ENCODE data around the gene RANBP17. TPM values are rescaled to one million over a fixed set of nuclear protein-coding genes. Genes with fewer than 3 reads are reported as not detected.

The RANBP17 gene
- total and polyA plus RNA-seq, 2 of the 4 experiments (the other 2 are of a cell fraction): 8.2 to 29.0 TPM

DNA sequence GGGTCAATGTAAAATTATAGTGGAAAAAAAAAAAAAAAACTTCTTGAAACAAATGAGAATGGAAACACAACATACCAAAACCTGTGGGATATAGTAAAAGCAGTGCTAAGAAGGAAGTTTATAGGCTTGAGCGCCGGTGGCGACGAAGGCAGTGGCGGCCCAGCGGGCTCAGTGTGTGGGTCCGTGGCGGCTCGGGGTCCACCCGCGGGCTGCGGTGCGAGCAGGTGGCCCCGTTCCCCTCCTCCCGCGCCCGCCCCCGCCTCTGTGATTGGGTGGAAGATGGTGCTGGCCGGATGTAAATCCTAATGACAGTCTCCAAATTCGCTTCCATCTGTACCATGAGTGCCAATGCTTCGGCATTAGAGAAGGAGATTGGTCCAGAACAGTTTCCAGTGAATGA lies 389.7 kb downstream of the RANBP17 start:
- no TSS peak for BruUV-seq (replicated peaks)
- no peak overlapping the region for H2AK9ac ChIP-seq (replicated peaks; ENCODE audit: low read depth, low read length, poor library complexity)
- no peaks in the 10 kb centered on the region for H3K79me1 ChIP-seq (ENCODE audit: low read depth in 1 of 2, low read length in 2 of 2)
- no peak overlapping the region for H3K4me3 ChIP-seq (ENCODE audit: insufficient read depth, low read depth, low read length)
- no peak overlapping the region for H2AK5ac ChIP-seq (ENCODE audit: low read depth, low read length)
- dilution Hi-C loops (cut with HindIII; ENCODE audit: low sequenced_read_pairs, unreplicated experiment) (no loop called here), intact Hi-C loops (cut with micrococcal nuclease) (no loop called here), in situ Hi-C loops (cut with MboI; ENCODE audit: low sequenced_read_pairs) (no loop called here)
- H3K4me1 ChIP-seq (ENCODE audit: control insufficient read depth, insufficient read depth, low read length): no peaks in the 10 kb centered on the region
- H4K8ac ChIP-seq (ENCODE audit: low read depth in 2 of 2, low read length in 2 of 2): no peak overlapping the region
- peaks cover 6% of the 10 kb centered on the region for H3K36me3 ChIP-seq (ENCODE audit: control insufficient read depth, insufficient read depth, low read length)
- H3K4ac ChIP-seq (ENCODE audit: low read depth, low read length): no peak overlapping the region
- peaks cover 7% of the 10 kb centered on the region for H3K9me3 ChIP-seq (ENCODE audit: control insufficient read depth, insufficient read depth, low read length)
- DNase-seq: no peak
- no peaks in the 10 kb centered on the region for H3K9me1 ChIP-seq (ENCODE audit: insufficient read depth, low read length)
- H3K23ac ChIP-seq (ENCODE audit: low read depth, low read length): no peak overlapping the region
- no peak overlapping the region for H2BK15ac ChIP-seq (ENCODE audit: low read depth, low read length)
- no peak overlapping the region for H4K5ac ChIP-seq (ENCODE audit: low read depth, low read length)
- no peak overlapping the region for H2BK120ac ChIP-seq (ENCODE audit: low read depth, low read length)
- H4K20me1 ChIP-seq (ENCODE audit: insufficient read depth, low read length): no peaks in the 10 kb centered on the region
- no peak overlapping the region for H2BK5ac ChIP-seq (ENCODE audit: low read depth, low read length, poor library complexity, severe bottlenecking)
- no peak overlapping the region for H2BK20ac ChIP-seq (ENCODE audit: low read depth, low read length)
- ChIA-PET POLR2A (ENCODE audit: unreplicated experiment) (no interaction called here), CTCF (no interaction called here)
- TF ChIP-seq MAFK (IDR thresholded peaks at IDR 0.05; ENCODE audit: low read depth, low read length): no peak
- TF ChIP-seq CEBPB (IDR thresholded peaks at IDR 0.05; ENCODE audit: low read depth, low read length): no peak
- TF ChIP-seq FOS (IDR thresholded peaks at IDR 0.05; ENCODE audit: low read depth, low read length): no peak
- no peak for TF ChIP-seq CTCF (conservative IDR thresholded peaks at IDR 0.05; ENCODE audit: low read depth, low read length)
- TF ChIP-seq, protein P1, sequence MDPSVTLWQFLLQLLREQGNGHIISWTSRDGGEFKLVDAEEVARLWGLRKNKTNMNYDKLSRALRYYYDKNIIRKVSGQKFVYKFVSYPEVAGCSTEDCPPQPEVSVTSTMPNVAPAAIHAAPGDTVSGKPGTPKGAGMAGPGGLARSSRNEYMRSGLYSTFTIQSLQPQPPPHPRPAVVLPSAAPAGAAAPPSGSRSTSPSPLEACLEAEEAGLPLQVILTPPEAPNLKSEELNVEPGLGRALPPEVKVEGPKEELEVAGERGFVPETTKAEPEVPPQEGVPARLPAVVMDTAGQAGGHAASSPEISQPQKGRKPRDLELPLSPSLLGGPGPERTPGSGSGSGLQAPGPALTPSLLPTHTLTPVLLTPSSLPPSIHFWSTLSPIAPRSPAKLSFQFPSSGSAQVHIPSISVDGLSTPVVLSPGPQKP (IDR thresholded peaks at IDR 0.05; ENCODE audit: borderline replicate concordance, low read depth, low read length): no peak
- no peak for TF ChIP-seq SMC3 (IDR thresholded peaks at IDR 0.05; ENCODE audit: low read depth, low read length)
- TF ChIP-seq BHLHE40 (IDR thresholded peaks at IDR 0.05; ENCODE audit: low read depth, low read length): no peak
- no peak for TF ChIP-seq MAZ (IDR thresholded peaks at IDR 0.05; ENCODE audit: borderline replicate concordance, low read depth, low read length)
- no peak overlapping the region for H3K4me2 ChIP-seq (ENCODE audit: low read depth, low read length)
- H3K56ac ChIP-seq (ENCODE audit: extremely low read depth, insufficient read depth, low read length): no peak overlapping the region
- ATAC-seq (ENCODE audit: low read depth): no peak
- WGBS, 2 experiments (ENCODE audit: extremely low coverage in 2 of 2, insufficient read length in 1 of 2): no CpG with 5 or more reads among the region's 21 CpGs
- H3K14ac ChIP-seq (replicated peaks; ENCODE audit: low read depth, low read length): no peak overlapping the region
- no peak overlapping the region for H3K27ac ChIP-seq (ENCODE audit: insufficient read depth, low read length)
- no peak overlapping the region for H3K9ac ChIP-seq (ENCODE audit: low read depth, low read length)
- H2AFZ ChIP-seq (replicated peaks; ENCODE audit: low read length, poor library complexity): no peak overlapping the region
- no peak overlapping the region for H4K91ac ChIP-seq (ENCODE audit: insufficient read depth, low read depth, low read length)
- H3K18ac ChIP-seq (ENCODE audit: low read depth, low read length): no peak overlapping the region
- no peaks in the 10 kb centered on the region for H3K27me3 ChIP-seq (ENCODE audit: control insufficient read depth, insufficient read depth, low read length)

Data from IMR-90 (cell line).